RKO (cell line): ENCODE measurements around the gene UBAC2.

Source experiments
- DNase-seq: peaks from one replicate; pipeline ENCODE4 v3.0.0-alpha.2; 2016; ENCODE audit warnings: low spot score

Gene UBAC2

GRCh38 chr13:99295488-99296252, 95.0 kb downstream of the UBAC2 start:
- no peak for DNase-seq

DNA sequence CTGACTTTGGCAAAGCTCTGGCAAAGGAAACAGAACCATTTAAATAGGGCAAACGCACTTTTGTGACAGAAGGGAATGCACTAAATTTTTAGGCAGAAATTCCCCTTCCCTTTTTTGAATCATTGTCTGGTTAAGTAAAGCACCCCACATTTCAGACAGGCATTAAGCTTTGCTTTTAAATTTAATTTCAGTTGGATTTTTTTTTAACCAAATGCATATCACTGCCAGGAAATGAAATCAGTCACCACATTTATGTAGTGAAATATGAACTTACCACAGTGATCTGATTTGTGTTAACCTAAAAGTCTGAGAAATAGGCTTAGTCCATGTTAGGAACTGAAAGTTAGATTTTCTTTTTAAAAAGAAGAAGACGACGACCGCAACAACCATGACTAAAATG, 95.7 kb downstream of the UBAC2 start:
- no peak for DNase-seq

- no peak for DNase-seq
Measured at GRCh38 chr13:99297331-99297730, 96.7 kb downstream of the UBAC2 start.

DNA sequence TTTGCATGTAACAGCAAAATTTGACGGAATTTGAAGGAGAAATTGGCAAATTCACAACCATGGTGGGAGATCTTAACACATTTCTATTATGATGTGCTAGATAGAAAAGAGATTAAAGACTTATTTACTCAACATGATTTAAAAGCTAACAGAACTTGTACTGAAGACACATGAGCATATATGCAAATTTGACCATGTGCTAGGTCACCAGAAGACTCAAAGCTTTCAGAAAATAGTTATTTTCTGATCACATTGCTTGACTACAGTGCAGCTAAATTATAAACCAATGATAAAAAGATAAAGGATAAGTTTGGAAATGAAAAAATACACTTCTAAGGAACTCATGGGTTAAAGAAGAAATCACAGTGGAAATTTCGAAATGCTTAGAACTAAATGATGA, 97.4 kb downstream of the UBAC2 start:
- DNase-seq, result no peak

GRCh38 chr13:99299256-99299919, 98.7 kb downstream of the UBAC2 start:
- no peak for DNase-seq

GRCh38 chr13:99299920-99300341, 99.3 kb downstream of the UBAC2 start:
- DNase-seq, result no peak

GRCh38 chr13:99301056-99301838, 100.6 kb downstream of the UBAC2 start:
- no peak for DNase-seq

GRCh38 chr13:99301913-99302636, 101.4 kb downstream of the UBAC2 start:
- DNase-seq, result no peak

- DNase-seq, result no peak
Measured at GRCh38 chr13:99302637-99303505, 102.2 kb downstream of the UBAC2 start.

DNA sequence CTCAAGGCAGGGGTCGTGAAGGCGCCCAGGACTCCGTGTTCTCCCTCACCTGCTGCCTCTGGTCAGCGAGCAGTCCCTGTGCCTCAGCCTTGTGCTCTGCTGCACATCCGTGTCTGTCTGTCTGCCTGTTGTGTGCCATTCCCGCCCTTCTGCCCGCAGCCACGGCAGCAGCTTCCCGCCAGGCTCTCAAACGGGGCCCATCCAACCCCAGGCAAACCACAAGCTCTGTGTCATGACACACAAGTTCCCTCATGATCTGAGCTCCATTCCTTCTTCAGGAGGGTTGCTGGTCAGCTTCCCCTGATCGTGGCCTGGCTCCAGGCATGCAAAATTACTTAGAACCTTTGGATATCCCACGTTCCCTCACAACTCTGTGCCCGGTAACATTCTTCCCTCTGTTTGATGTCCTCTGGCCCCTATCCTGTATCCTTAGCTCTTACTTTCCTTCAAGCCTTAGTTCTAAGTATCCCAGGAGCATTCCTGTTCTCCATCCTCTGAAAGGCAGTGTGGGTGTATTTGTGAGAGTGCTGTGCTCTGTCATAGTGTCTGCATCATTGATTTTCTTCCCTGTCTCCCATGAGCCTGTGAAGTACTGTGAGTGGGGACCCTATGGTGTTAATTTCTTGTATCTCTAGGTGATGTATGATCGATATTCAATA, 103.3 kb downstream of the UBAC2 start:
- DNase-seq, result no peak

- no peak for DNase-seq
Measured at GRCh38 chr13:99304541-99304940, 103.9 kb downstream of the UBAC2 start.

DNA sequence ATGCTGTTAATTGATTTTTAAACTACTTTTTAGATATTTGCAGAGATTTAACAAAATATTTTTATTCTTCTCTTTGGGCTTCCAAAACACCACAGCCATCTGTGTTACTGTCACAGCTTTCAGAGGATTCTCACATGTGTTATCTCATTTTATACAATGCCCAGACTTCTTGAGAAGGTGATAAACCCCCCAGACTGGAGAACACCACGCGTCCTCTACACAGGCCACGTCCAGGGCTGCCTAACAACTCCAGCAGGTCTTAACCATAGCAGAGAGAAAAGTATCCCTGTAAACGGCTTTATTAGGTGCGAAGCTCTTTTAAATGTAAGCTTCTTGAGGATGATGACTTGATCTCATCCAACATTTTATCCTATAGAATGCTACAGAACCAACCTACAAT, 104.5 kb downstream of the UBAC2 start:
- DNase-seq, result no peak

DNA sequence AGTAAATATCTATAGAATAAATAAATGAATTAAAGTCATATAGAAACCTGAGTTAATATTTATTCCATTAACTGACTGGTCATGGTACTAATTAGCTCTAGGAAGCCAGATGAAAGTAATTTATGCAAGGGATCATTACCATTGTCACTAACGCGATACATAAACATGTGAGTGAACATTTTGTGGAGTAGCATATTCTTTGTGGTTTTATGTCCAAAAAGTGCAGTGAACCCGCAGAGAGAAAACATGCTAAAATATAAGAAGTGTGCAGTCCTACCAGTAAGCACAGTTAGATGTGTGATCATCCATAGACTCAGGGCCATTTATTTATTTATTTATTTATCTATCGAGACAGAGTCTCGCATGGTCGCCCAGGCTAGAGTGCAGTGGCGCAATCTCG, 104.9 kb downstream of the UBAC2 start:
- no peak for DNase-seq

DNA sequence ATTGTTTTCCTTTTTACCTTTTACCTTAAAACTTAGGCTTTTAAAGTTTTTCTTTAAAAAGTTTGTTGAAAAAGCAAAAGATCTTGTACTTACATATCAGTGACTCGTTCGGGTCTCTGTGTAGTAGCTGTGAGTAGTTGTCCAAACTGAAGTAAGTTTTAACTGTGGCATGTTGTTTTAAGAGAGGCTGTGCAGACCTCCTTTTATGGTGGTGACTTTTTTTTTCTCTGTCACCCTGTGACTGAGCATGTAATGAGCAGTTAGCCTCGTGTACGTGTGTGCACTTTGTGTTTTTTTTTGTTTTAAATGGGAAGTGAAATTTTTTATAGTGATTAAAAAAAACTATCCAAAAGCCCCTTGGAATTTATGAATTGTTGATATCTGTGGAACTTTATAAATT, 106.6 kb downstream of the UBAC2 start, which contains the start of gene GPR183:
TSS of gene GPR183 (minus strand) at position 153 of the 400 bp plus-strand sequence. CDS start 11,254 bp downstream, outside the sequence.
- no peak for DNase-seq

- peak; percentile 37 for DNase-seq
Measured at GRCh38 chr13:99307648-99308339, 107.1 kb downstream of the UBAC2 start.

DNA sequence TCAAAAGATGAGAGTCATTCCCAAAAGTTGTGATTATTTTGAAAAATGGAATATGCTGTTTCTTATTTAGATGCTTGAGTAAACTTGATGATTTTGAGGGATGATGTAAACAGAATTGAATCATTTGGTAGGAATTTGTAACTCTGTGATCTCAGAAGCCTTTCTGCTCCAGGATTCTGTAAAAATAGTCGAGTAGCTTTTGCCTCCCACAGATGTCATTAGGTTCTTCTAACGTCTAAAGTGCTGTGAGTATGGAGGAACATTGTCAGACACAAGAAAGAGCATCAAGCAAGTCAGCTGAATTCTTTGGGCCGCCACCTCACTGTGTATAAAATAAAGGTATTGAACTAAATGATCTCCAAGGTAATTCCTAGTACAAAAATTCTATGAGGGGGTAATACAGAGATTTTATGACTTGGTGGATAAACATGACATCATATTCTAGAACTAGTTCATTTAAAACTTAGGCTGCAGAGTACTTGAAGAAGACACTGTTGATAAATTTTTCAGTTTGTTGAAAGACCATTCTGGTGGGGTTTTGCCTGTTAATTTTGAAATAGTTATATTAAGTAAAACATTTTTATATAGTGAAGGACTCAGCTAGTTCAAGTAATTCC, 107.9 kb downstream of the UBAC2 start:
- DNase-seq, result no peak

DNA sequence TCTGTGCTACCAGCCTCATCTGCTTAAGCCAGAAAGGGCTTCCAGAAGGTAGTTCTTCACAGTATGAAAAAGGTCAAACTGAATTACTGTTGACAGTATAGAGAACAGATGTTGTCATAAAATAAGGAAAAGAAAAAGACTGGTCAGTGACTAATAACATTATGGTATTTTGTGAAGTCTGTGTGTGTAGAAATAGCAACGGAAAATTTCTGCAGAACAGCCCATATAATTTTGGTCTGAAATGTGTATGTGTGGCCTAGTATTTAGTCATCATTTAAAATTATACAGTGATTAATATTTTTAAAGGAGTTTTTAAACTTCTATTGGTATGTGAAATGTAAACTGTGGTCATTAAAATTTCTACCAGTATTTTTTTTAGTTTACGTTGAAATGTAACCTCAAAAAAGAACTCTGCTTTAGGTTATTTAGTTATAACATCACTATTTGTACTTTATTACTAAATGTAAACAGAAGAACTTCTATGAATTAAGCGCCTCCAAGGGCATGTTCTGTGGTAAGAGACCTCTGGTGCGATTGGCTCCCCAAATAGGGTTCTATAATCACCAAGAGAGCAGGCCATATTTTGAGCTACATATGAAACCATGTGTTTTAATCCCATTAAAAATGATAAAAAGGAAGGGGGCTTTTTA, 109.9 kb downstream of the UBAC2 start:
- no peak for DNase-seq

DNA sequence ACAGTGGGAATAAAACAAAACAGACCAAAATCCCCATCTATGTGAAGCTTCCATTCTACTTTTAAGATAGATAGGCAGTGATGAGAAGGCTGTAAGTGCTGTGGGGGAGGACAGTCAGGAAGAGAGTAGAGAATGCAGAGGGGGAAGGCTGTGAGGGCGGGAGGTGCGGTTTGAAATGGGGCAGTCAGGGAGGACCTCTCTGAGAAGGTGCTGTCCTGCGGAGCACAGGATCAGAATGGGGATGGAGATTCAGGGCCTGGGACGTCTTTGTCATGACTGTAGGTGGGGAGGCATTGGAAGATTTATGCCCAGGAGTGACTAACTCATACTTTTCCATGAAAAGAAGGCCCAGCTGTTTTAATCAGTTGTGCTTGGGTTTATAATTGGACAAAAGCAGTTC, 110.5 kb downstream of the UBAC2 start:
- no peak for DNase-seq
